Stimulated activated CD8-positive, alpha-beta memory T cell treated with anti-CD3 and anti-CD28 coated beads, Interleukin-15, amount 100 ng/mL, for 24 hours (primary cell): ENCODE measurements around the gene ZNF135.

ENCODE experiments used
- DNase-seq: peaks from one replicate; pipeline ENCODE4 v3.0.0-alpha.2; 2020; ENCODE audit warnings: low read depth

Gene ZNF135

DNA sequence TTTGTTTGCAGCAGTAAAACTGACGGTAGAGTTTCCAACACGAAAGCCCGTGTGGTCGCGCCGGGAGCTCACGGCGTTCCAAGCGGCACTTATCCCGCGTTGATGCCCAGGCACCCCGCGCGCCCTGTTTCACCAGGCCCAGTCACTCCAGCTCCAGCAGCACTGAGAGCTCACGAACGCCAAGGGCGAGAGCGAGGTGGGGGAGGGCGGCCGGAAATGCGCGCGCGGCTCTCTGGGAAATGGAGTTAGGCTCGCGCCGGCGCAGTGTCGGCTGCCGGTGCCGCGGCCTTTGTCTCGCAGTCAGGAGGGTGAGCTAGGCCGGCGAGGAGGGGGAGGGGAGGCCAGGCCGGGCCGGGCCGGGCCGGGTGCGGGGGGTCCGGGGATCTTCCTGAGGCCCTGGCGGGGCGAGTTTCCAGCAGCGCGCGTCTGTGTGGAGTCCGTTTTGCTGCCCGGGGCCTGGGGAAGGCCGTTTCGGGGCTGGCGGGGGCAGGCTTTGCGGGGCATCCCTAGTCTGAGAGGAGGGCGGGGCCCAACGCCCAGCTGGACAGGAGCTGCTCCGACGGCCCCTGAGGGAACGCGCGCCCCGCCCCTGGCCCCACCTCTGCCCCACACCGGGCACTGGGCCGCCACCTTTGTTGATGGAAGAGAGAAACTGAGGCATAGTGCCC lies at the start of gene ZNF135:
Gene ZNF135 (plus strand): TSS at position 280 of the 668 bp plus-strand sequence. CDS start 721 bp downstream, outside the sequence.
- peak; percentile 19 for DNase-seq

- no peak for DNase-seq
Measured at GRCh38 chr19:58009301-58009665, 49.8 kb upstream of the ZNF135 start.

GRCh38 chr19:58009666-58010301 lies 49.3 kb upstream of the ZNF135 start:
- DNase-seq = no peak

GRCh38 chr19:58010507-58010906 lies 48.6 kb upstream of the ZNF135 start:
- no peak for DNase-seq

DNA sequence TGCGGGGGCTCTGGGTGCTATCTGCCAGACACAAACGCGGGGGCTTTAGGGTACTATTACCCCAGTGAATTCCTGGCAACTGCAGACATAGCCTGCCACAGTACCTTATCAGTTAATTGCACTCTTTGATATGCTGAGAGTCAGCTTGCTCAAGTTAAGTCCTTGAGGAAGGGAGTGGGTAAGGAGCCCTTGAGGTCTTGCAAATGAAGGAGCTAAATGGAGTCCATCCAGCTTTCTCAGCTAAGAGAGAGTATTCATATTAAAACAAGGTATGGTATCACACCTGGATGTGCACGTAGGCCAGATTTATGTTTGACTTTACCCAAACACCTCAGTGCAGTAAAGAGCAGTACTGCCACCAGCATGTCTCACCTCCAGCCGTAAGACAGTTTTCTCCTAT lies 44.9 kb upstream of the ZNF135 start:
- no peak for DNase-seq

- DNase-seq = no peak
Measured at GRCh38 chr19:58020129-58020528, 39.0 kb upstream of the ZNF135 start.

GRCh38 chr19:58021541-58022282 lies 37.4 kb upstream of the ZNF135 start:
- DNase-seq = no peak

DNA sequence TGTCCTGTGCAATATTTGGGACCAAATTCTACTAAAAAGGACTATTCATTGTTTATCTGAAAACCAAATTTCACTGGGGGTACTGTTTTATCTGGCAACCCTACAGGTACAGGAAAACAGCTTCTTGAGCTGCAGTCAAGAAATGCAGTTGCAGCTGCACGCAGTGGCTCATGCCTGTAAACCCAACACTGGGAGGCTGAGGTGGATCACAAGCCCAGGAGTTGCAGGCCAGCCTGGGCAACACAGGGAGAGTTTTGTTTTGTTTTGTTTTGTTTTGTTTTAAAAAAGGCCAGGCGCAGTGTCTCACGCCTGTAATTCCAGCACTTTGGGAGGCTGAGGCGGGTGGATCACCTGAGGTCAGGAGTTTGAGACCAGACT lies 36.8 kb upstream of the ZNF135 start:
- DNase-seq = no peak

DNA sequence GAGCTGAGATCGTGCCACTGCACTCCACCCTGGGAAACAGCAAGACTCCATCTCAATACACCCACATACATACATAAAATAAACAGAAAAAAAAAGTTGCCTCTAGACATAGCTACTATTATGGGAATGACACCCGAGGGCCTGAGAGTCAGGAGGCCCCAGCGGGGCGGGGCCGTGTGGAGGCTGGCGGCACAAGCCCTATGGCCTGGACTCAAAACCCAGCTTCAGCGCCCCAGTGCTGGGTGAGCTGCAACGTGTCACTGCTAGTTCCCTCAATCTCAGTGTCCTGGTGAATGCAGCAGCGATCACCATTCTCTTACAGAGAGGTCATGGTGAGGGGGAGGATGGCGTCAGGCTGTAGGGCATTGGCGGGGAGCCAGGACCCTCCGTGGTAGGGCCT lies 34.4 kb upstream of the ZNF135 start:
- DNase-seq = no peak

DNA sequence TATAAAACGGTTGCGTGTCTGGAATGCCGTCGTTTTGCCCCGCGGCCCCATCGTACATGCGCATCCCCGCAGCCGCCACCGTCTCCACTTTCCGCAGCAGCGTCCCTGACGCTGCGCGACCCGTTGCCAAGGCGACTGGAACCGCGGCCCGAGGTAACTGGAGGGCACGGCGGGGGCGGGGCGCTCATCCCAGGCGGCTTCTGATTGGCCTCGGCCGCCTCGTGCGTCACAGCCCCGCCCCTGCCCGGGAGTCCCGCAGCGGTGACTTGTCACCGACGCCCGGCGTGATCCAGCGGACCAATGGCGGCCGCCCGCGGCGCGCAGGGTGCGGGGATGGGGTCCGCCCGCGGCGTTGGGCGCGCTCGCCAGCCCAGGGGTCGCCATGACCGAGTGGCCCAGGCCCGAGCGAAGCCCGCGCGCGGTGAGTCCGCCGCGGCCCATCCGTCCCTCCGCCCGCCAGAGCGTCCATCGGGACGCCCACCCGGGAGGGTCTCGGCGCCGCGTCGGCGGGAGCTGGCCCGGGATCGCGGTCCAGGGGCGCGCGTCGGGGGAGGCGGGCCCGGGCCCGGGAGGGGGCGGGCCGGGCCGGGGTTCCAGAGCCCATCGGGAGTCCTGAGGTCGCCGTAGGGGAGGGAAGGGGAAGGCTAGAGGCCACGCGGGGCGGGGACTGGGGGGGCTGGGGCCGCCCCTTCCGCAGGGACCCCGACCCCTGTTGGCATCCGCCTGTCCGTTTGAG lies 25.2 kb upstream of the ZNF135 start, which contains the start of gene ZSCAN1:
Gene ZSCAN1 (plus strand): TSS at position 285 of the 736 bp plus-strand sequence. CDS start 3,812 bp downstream, outside the sequence.
- no peak for DNase-seq

GRCh38 chr19:58034477-58034793 lies 24.6 kb upstream of the ZNF135 start:
- no peak for DNase-seq

GRCh38 chr19:58035863-58036262 lies 23.2 kb upstream of the ZNF135 start:
- DNase-seq = no peak

DNA sequence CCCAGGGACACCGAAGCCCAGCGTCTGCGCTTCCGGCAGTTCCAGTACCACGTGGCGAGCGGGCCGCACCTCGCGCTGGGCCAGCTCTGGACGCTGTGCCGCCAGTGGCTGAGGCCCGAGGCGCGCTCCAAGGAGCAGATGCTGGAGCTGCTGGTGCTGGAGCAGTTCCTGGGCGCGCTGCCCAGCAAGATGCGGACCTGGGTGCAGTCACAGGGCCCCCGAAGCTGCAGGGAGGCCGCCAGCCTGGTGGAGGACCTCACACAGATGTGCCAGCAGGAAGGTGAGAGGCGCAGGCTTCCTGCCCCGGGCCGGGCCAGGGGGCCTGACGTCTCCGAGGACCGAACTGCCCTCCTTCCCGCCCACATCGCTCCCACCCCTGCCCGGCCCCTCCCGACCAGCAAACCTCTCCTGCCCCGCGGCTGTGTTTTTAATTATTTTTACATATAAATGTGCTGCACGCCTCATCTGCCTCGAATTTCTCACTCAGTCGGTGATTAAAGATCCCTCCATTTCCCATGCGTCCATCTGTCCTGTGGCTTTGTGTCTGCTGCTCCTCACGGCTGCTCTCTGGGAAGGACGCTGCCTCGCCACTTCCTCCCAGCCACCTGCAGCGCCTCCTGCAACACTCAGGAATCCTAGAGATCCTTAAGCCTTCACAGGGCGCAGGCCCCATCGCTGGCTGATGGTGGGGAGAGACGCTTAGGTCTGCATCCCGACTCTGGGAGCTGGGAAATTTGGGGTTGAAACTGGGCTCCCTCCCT lies 21.0 kb upstream of the ZNF135 start:
- DNase-seq = no peak

DNA sequence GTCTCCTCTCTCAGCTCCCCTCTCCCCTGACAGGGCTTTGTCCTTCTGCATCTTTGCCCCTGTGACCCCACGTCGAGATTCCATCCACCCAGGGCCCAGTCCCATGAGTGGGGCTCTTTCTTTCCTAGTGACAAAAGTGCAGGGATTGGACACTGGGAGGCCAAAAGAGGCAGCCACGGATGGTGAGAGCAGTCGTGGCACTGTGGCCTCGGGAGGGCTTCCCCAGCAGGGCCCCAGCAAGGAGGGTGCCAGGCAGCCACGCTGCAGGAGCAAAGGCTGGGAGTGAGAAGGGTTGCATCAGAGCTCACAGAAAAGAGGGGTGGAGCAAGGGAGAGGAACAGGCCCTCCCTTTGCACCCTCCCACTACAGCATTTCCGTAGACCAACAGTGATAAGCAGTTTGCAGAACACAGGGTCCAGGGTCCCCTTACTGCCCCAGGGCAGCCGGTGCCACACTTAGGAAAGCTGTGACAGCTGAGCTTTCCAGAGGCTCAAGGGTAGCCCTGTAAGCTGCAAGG lies 20.3 kb upstream of the ZNF135 start:
- DNase-seq = no peak

- no peak for DNase-seq
Measured at GRCh38 chr19:58040751-58041525, 18.1 kb upstream of the ZNF135 start.

DNA sequence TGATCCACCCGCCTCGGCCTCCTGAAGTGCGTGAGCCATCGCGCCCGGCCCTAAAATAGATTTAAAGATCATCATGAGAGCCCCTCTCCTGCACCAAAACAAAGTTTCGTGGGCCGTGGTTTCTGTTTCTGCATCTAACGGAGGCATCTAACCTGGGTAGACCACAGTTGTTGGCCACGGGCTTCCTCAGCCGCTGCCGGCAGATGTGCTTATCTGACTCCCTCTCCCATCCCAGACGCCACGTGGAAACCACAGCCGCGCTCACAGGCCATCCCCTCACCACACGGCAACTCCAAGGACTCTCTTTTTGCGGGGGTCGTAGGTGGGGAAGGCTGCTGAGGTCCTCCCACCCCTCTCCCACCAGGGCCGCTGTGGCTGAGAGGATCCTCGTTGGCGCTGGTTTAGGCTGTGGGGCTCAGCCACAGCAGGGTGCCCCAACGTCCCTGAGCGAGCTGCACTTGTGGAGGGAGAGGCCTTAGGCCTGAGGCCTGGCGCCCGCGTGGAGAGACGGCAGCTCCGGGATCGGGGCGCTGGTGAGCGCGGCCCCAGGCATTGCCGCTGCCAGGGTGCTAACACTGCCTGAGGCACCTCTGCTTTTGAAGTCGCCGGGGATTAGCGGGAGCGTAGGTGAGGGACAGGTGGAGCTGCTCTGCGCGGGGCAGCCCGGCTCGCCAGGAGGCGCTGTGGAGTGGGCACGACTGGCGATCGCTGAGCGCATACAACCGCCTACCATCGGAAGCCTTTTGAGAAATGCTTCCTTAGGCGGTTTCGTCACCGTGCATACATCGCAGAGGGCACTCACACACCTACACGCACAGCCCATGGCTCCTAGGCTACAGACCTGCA lies 16.4 kb upstream of the ZNF135 start:
- no peak for DNase-seq

DNA sequence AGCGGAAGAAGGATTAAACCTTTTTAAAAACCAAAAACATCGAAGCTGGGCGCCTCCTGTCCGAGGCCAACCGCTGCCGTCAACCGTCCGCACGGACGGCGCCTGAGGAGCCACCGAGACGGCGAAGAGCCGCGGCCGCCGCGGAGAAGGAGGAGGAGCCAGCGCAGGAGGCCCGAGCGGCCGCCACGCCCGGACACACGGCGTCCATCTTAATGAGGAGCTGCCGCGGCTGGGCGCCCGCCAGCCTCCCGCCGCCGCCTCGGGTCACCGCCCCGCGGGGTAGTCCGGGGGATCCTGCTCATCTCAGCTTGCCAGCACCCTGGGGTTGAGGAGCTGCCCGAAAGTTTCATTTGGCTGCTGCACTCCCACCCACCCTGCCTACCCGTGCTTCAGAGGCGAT lies 14.7 kb upstream of the ZNF135 start:
- DNase-seq = no peak

GRCh38 chr19:58044886-58045285 lies 14.2 kb upstream of the ZNF135 start:
- DNase-seq = no peak

DNA sequence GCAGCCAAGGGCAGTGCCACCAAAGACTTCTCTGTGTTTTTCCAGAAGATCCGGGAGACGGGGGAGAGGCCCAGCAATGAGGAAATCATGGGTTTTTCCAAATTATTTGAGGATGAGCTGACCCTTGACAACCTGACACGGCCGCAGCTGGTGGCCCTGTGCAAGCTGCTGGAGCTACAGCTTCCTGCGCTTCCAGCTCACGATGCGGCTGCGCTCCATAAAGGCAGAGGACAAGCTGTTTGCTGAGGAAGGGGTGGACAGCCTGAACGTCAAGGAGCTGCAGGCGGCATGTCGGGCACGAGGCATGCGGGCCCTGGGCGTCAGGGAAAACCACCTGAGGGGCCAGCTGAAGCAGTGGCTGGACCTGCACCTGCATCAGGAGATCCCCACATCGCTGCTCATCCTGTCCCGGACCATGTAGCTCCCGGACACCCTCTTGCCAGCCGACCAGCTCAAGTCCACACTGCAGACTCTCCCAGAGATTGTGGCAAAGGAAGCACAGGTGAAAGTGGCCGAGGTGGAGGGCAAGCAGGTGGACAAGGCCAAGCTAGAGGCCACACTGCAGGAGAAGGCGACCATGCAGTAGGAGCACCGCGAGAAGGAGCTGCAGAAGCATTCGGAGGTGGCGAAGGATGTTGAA lies 13.6 kb upstream of the ZNF135 start:
- no peak for DNase-seq
